K562 (cell line): Measurements from ENCODE around the gene RNF145.

Source experiments
- GATA2 ChIP-seq: sonication (generic); formaldehyde crosslinking; IDR thresholded peaks from 2 replicates; pipeline ENCODE4 v1.4.0; 2020; ENCODE audit warnings: mild to moderate bottlenecking, missing genetic modification reagents
- PHB ChIP-seq: fragments of 250-450 bp; sonication (Bioruptor Pico); IDR thresholded peaks from 2 replicates; pipeline ENCODE4 v1.5.0; 2021
- POLR2A ChIP-seq: fragments of 450-650 bp; conservative IDR thresholded peaks from 2 replicates; pipeline ENCODE4 v1.6.1; 2016
- RFX7 ChIP-seq: fragments of 250-450 bp; sonication (Bioruptor Pico); IDR thresholded peaks from 2 replicates; pipeline ENCODE4 v1.5.1; 2021; ENCODE audit warnings: mild to moderate bottlenecking
- STAT5B ChIP-seq: fragments of 250-450 bp; sonication (Bioruptor Pico); IDR thresholded peaks from 2 replicates; pipeline ENCODE4 v1.8.0; 2021; ENCODE audit warnings: mild to moderate bottlenecking, inconsistent platforms
- ZNF24 ChIP-seq: fragments of 450-650 bp; IDR thresholded peaks from 2 replicates; pipeline ENCODE4 v1.6.1; 2016
- TF ChIP-seq, protein P1 (sequence below): fragments of 450-650 bp; formaldehyde crosslinking; IDR thresholded peaks from 2 replicates; pipeline ENCODE4 v1.4.0; 2022; ENCODE audit warnings: mild to moderate bottlenecking, moderate library complexity
- TF ChIP-seq, protein P2 (sequence below): fragments of 150-350 bp; conservative IDR thresholded peaks from 2 replicates; pipeline ENCODE4 v1.6.1; 2014; ENCODE audit warnings: low read length
- TF ChIP-seq, protein P3 (sequence below): fragments of 150-350 bp; IDR thresholded peaks from 2 replicates; pipeline ENCODE4 v1.6.1; 2014; ENCODE audit warnings: low read depth, mild to moderate bottlenecking, low read length, borderline replicate concordance
- TF ChIP-seq, protein P4 (sequence below): sonication (generic); formaldehyde crosslinking; IDR thresholded peaks from 2 replicates; pipeline ENCODE4 v1.5.0; 2020; ENCODE audit warnings: missing genetic modification reagents
- TF ChIP-seq, protein P5 (sequence below), 3 experiments: fragments of 200-800 bp in 1 of 3; sonication (Bioruptor generic) in 1 of 3; sonication (generic) in 1 of 3; formaldehyde crosslinking in 1 of 3; IDR thresholded peaks; 2 replicates each; pipeline versions ENCODE4 v1.6.1 to v1.8.0; 2016 to 2022; ENCODE audit warnings: mild to moderate bottlenecking in 2 of 3, missing compliant biosample characterization in 2 of 3, missing genetic modification characterization in 2 of 3, missing genetic modification reagents in 1 of 3
- TF ChIP-seq, protein P6 (sequence below), 3 experiments: IDR thresholded peaks in 2 of 3; conservative IDR thresholded peaks in 1 of 3; 2 replicates each; pipeline ENCODE4 v1.5.1; 2011 to 2012; ENCODE audit warnings: low read length in 3 of 3, mild to moderate bottlenecking in 3 of 3, control low read depth in 2 of 3, improper control_type of control experiment in 1 of 3, inconsistent platforms in 1 of 3, low read depth in 1 of 3, mixed read lengths in 1 of 3, moderate library complexity in 1 of 3; ENCODE audit not compliant: insufficient read depth in 2 of 3
- TF ChIP-seq, protein P7 (sequence below): sonication (generic); formaldehyde crosslinking; IDR thresholded peaks from 2 replicates; pipeline ENCODE4 v1.9.0; 2022; ENCODE audit warnings: mild to moderate bottlenecking, missing genetic modification reagents

DNA sequence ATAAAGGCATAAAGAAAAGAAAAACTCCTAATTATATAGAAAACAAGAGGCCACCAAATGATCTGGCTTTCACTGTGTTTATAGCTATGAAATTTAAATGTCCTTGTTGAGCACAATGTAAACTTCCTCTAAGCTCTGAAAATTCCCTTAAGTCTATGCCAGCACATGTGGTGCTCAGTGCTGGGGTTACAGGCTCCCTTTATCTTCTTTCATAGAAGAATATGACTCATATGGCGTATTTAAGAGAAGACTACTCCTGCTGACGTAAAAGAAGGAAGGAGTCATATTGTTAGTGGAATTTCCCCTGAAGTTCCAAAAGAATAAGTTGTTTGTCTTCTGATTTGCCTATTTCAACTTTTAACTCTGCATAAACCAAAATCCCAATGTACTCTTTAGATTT lies 30.4 kb downstream of the RNF145 start:
- no peak for TF ChIP-seq ZNF24
- TF ChIP-seq, protein P1, sequence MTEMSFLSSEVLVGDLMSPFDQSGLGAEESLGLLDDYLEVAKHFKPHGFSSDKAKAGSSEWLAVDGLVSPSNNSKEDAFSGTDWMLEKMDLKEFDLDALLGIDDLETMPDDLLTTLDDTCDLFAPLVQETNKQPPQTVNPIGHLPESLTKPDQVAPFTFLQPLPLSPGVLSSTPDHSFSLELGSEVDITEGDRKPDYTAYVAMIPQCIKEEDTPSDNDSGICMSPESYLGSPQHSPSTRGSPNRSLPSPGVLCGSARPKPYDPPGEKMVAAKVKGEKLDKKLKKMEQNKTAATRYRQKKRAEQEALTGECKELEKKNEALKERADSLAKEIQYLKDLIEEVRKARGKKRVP (CRISPR knock-in tag), result no peak
- TF ChIP-seq, protein P2, sequence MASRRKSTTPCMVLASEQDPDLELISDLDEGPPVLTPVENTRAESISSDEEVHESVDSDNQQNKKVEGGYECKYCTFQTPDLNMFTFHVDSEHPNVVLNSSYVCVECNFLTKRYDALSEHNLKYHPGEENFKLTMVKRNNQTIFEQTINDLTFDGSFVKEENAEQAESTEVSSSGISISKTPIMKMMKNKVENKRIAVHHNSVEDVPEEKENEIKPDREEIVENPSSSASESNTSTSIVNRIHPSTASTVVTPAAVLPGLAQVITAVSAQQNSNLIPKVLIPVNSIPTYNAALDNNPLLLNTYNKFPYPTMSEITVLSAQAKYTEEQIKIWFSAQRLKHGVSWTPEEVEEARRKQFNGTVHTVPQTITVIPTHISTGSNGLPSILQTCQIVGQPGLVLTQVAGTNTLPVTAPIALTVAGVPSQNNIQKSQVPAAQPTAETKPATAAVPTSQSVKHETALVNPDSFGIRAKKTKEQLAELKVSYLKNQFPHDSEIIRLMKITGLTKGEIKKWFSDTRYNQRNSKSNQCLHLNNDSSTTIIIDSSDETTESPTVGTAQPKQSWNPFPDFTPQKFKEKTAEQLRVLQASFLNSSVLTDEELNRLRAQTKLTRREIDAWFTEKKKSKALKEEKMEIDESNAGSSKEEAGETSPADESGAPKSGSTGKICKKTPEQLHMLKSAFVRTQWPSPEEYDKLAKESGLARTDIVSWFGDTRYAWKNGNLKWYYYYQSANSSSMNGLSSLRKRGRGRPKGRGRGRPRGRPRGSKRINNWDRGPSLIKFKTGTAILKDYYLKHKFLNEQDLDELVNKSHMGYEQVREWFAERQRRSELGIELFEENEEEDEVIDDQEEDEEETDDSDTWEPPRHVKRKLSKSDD, result no peak
- no peak for TF ChIP-seq GATA2 (CRISPR knock-in tag)
- TF ChIP-seq, protein P3, sequence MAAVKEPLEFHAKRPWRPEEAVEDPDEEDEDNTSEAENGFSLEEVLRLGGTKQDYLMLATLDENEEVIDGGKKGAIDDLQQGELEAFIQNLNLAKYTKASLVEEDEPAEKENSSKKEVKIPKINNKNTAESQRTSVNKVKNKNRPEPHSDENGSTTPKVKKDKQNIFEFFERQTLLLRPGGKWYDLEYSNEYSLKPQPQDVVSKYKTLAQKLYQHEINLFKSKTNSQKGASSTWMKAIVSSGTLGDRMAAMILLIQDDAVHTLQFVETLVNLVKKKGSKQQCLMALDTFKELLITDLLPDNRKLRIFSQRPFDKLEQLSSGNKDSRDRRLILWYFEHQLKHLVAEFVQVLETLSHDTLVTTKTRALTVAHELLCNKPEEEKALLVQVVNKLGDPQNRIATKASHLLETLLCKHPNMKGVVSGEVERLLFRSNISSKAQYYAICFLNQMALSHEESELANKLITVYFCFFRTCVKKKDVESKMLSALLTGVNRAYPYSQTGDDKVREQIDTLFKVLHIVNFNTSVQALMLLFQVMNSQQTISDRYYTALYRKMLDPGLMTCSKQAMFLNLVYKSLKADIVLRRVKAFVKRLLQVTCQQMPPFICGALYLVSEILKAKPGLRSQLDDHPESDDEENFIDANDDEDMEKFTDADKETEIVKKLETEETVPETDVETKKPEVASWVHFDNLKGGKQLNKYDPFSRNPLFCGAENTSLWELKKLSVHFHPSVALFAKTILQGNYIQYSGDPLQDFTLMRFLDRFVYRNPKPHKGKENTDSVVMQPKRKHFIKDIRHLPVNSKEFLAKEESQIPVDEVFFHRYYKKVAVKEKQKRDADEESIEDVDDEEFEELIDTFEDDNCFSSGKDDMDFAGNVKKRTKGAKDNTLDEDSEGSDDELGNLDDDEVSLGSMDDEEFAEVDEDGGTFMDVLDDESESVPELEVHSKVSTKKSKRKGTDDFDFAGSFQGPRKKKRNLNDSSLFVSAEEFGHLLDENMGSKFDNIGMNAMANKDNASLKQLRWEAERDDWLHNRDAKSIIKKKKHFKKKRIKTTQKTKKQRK, result no peak
- TF ChIP-seq, protein P4, sequence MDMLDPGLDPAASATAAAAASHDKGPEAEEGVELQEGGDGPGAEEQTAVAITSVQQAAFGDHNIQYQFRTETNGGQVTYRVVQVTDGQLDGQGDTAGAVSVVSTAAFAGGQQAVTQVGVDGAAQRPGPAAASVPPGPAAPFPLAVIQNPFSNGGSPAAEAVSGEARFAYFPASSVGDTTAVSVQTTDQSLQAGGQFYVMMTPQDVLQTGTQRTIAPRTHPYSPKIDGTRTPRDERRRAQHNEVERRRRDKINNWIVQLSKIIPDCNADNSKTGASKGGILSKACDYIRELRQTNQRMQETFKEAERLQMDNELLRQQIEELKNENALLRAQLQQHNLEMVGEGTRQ (CRISPR knock-in tag), result no peak
- TF ChIP-seq, protein P5, sequence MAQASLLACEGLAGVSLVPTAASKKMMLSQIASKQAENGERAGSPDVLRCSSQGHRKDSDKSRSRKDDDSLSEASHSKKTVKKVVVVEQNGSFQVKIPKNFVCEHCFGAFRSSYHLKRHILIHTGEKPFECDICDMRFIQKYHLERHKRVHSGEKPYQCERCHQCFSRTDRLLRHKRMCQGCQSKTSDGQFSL (CRISPR knock-in tag; IDR thresholded peaks at IDR 0.05), result no peak
- TF ChIP-seq, protein P5 (tag; IDR thresholded peaks at IDR 0.05), result no peak
- TF ChIP-seq PHB (CRISPR knock-in tag), result no peak
- TF ChIP-seq, protein P6, sequence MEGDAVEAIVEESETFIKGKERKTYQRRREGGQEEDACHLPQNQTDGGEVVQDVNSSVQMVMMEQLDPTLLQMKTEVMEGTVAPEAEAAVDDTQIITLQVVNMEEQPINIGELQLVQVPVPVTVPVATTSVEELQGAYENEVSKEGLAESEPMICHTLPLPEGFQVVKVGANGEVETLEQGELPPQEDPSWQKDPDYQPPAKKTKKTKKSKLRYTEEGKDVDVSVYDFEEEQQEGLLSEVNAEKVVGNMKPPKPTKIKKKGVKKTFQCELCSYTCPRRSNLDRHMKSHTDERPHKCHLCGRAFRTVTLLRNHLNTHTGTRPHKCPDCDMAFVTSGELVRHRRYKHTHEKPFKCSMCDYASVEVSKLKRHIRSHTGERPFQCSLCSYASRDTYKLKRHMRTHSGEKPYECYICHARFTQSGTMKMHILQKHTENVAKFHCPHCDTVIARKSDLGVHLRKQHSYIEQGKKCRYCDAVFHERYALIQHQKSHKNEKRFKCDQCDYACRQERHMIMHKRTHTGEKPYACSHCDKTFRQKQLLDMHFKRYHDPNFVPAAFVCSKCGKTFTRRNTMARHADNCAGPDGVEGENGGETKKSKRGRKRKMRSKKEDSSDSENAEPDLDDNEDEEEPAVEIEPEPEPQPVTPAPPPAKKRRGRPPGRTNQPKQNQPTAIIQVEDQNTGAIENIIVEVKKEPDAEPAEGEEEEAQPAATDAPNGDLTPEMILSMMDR (IDR thresholded peaks at IDR 0.05 in 2 of 3, conservative IDR thresholded peaks at IDR 0.05 in 1 of 3; ENCODE audit: insufficient read depth in 2 of 3, low read depth in 1 of 3, low read length in 3 of 3), result no peak
- TF ChIP-seq, protein P7, sequence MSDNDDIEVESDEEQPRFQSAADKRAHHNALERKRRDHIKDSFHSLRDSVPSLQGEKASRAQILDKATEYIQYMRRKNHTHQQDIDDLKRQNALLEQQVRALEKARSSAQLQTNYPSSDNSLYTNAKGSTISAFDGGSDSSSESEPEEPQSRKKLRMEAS (CRISPR knock-in tag), result no peak
- no peak for TF ChIP-seq STAT5B (CRISPR knock-in tag)
- TF ChIP-seq RFX7 (CRISPR knock-in tag), result no peak
- TF ChIP-seq POLR2A, result no peak
